Measurements from ENCODE around the gene PAFAH2.

The PAFAH2 gene

DNA sequence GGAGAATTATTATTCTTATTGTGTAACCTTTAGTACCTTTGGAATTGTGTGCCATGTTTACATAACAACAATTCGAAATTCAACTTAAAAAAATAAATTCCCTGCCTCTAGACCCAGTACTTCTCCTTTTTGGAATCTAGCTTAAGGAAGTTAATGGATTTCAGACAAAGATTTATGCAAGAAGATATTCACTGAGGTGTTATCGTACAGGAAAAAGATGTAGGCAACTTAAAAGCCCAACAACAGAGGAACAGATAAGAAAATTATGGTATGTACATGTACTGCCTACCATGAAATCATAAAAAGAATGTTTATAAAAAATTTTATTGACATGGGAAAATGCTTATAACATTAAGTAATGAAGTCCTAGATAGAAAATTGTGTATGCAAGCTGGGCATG lies 73.4 kb downstream of the PAFAH2 start:
- ATAC-seq (no peak), DNase-seq (ENCODE audit: low spot score in 2 of 2) (no peak)
- no peaks in the 10 kb centered on the region for H3K36me3 Mint-ChIP-seq
- no peak overlapping the region for H3K4me3 Mint-ChIP-seq
- no peak overlapping the region for H3K27ac Mint-ChIP-seq
- H3K9me3 Mint-ChIP-seq: no peaks in the 10 kb centered on the region
- H3K4me1 Mint-ChIP-seq: peaks cover 15% of the 10 kb centered on the region

DNA sequence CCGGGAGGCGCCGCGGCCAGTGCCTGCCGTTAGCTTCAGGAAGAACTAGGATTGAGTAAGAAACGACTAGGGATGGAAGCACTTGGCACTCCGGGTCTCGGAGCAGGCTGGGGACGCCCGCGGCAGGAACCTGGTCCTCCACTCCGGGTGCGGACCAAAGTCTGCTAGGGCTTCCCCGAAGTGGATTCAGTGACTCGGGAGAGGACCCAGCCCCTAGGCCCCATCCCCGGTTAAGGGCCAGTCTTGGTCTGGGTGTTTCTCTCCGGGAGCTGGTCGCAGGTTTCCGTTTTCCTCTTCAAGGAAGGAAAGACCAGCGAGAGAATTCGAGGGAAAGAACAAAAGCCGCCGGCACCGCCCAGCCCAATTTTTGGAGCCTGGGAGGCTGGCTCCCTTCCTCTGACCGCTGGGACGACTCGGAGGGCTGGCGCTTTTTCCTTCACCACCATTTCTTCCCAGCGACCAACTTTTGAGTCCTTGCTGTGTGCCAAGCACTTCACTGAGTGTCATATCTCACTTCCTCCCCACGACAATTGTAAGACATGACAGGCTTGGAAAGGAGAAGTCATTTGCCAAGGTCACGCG lies 74.8 kb downstream of the PAFAH2 start:
- peak overlapping the region; percentile 56 for H3K27ac Mint-ChIP-seq
- H3K4me1 Mint-ChIP-seq: peaks cover 21% of the 10 kb centered on the region
- peak; percentile 9 to 64 for DNase-seq (ENCODE audit: low spot score in 2 of 2)
- peak overlapping the region; percentile 77 for H3K4me3 Mint-ChIP-seq
- no peaks in the 10 kb centered on the region for H3K36me3 Mint-ChIP-seq
- H3K9me3 Mint-ChIP-seq: no peaks in the 10 kb centered on the region
- ATAC-seq: peak; percentile 52

DNA sequence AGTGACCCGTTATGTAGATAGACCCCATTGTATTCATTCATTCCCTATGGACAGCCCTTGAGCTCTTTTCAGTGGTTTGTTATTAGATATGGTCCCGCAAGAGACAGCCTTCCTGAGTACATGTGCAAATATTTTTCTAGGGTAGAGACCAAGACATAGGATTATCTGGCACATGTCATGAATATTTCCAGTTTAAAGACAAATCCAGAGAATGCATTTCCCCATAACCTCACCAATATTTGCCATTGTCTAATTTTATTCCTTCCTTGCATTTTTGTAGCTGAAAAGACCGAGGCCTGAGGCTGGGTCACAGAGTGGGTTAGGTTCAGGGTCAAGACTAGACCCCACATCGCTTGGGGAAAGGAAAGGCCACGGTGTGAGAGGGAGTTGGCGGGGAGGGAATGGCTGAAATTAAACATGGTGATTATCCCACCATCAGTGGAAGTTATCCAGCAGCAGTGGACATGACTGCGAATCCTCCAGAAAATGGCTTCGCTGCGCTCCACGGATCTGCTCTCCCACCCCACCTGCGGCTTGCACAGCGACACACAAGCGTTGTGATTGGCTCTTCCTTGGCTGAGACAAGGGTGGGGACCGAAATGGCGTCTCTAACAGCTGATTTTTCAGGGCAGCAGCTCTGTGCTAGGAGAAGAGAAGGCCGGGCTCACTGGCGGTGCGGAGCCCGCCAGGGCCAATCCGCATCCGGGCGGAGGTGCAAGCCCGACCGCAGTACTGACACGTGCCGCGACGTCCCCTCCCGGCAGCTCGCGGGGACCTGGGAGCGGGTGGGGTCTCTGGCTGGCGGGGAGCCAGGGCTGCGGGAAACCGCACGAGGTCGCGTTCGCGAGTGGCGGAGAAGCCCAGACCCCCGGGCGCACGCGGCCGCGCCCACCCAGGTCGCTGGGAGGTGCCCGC lies 75.5 kb downstream of the PAFAH2 start:
- no peaks in the 10 kb centered on the region for H3K36me3 Mint-ChIP-seq
- peak overlapping the region; percentile 77 for H3K4me3 Mint-ChIP-seq
- ATAC-seq (peak; percentile 84), DNase-seq (ENCODE audit: low spot score in 2 of 2) (peak; percentile 26 to 62)
- peak overlapping the region; percentile 69 for H3K27ac Mint-ChIP-seq
- H3K4me1 Mint-ChIP-seq: peaks cover 28% of the 10 kb centered on the region
- H3K9me3 Mint-ChIP-seq: no peaks in the 10 kb centered on the region

DNA sequence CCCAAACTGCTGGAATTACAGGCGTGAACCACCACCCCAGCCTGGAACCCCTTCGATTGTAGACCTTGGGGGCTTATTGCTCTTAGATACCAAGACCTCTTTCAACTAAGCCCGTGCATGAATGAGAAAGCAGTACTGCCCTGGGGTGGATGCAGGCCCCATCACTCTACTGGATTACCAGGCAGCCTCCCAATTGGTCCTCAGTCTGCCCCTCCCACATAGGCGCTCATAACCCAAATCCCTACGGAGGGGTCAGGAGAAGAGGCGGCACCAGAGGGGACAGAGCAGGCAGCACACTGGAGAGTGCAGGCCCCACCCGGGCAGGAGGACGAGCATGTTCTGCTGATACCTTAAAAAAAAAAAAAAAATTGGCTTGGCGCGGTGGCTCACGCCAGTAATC lies 79.2 kb downstream of the PAFAH2 start:
- no peak overlapping the region for H3K4me3 Mint-ChIP-seq
- ATAC-seq: no peak

DNA sequence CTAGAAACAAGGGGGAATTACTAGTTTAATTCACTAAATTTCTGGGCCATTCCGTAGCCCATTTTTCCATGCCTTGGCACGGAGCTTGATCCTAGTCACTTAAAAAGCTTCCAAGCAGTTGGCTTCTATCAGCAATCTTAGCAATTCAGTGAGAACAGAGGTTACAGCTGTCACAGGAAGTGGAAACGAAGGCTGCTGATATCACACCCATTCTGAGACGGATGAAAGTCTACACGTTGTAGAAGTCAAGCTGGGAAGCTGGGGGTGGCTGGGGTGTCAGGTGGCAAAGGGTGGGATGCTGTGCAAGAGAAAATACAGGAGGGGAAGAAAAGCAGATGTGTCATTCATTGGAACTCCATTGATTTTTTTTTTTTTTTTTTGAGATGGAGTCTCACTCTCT lies 79.9 kb downstream of the PAFAH2 start:
- no peak for DNase-seq (ENCODE audit: low spot score in 2 of 2)
- Mint-ChIP-seq H3K27ac (peak overlapping the region; percentile 44), H3K4me3 (no peak overlapping the region), H3K36me3 (no peaks in the 10 kb centered on the region), H3K9me3 (no peaks in the 10 kb centered on the region), H3K4me1 (peaks cover 21% of the 10 kb centered on the region)
- peak; percentile 67 for ATAC-seq

More for the DNA sequence above, 79.2 kb downstream of the PAFAH2 start:
- Mint-ChIP-seq H3K27ac (no peak overlapping the region), H3K4me1 (peaks cover 21% of the 10 kb centered on the region), H3K9me3 (no peaks in the 10 kb centered on the region), H3K36me3 (no peaks in the 10 kb centered on the region)
- DNase-seq (ENCODE audit: low spot score in 2 of 2): no peak

DNA sequence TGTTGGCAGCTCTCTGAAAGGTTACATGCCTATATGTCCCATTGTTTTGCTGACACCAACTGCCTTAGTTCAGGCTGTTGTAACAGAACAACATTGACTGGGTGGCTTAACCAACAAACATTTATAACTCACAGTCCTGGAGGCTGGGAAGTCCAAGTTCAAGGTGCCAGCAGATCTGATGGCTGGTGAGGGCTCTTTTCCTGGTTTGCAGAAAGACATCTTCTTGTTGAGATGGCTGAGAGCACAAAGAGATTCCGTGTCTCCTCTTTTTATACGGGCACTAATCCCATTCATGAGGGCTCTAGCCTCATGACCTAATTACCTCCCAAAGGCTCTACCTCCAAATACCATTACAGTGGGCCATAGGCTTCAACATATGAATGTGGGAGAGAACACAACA lies 81.4 kb downstream of the PAFAH2 start:
- Mint-ChIP-seq H3K4me3 (no peak overlapping the region), H3K9me3 (no peaks in the 10 kb centered on the region), H3K4me1 (peaks cover 13% of the 10 kb centered on the region), H3K27ac (peak overlapping the region; percentile 18), H3K36me3 (no peaks in the 10 kb centered on the region)
- DNase-seq (ENCODE audit: low spot score in 2 of 2): no peak
- no peak for ATAC-seq

DNA sequence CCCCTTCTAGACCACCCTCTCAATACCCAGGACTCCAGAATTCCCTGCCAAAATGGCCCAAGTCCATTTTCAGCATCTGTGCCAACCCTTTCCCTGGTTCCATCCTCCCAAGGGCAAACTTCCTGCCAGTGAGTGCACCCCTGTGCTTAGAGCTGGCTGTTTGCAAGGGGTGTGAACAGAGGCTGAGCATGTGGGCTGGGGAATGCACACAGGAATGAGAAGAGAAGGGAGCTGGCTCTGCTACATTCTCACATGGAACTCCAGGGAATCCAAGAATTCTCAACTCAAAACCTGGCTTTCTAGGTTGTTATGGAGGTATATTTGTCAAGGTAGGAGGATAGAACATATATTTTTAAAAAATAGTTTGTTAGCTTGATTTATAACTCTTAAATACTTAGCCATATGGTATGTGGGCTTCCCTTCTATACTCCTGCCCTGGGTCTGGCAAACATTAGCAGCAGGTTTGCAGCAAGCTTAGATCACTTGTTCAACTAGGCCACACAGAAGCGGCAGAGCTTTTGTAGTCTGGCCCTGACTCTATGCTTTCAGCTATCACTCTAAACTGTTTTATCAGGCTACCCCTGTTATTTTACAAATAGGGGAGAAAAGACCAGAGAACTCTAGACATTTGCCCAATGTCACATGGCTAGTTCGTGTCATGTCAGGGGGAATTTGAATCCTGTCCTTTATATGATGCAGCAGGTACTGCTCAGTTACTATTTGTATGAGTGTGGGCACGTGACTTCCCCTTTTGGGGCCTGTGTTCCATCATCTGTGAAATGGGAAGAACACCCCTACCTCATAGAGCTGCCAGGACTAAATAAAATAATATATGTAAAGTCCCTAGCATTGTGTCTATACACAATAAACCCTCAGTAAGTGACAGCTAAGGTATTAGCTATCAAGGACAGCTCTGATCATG lies 83.5 kb downstream of the PAFAH2 start:
- Mint-ChIP-seq H3K4me1 (peaks cover 13% of the 10 kb centered on the region), H3K9me3 (no peaks in the 10 kb centered on the region), H3K36me3 (no peaks in the 10 kb centered on the region), H3K4me3 (no peak overlapping the region), H3K27ac (no peak overlapping the region)
- ATAC-seq (no peak), DNase-seq (ENCODE audit: low spot score in 2 of 2) (no peak)

DNA sequence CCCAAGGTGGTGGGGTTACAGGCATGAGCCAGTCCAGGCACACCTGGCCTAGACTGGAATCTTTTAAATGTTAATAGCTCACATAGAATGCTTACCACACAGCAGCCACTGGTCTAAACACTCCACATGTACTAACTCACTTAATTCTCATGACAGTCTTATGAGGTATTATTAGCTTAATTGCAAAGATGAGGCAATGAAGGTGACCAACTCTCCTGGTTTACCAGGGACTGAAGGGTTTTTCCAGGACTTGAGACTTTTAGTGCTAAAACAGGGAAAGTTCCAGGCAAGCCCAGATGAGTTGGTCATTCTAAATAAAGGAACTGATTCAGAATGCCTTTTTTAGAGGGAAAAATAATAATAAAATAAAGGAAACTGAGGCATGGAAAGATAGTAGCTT lies 84.7 kb downstream of the PAFAH2 start:
- Mint-ChIP-seq H3K9me3 (no peaks in the 10 kb centered on the region), H3K36me3 (no peaks in the 10 kb centered on the region), H3K27ac (no peak overlapping the region), H3K4me1 (peaks cover 8% of the 10 kb centered on the region), H3K4me3 (no peak overlapping the region)
- DNase-seq (ENCODE audit: low spot score in 2 of 2): no peak
- ATAC-seq: no peak

DNA sequence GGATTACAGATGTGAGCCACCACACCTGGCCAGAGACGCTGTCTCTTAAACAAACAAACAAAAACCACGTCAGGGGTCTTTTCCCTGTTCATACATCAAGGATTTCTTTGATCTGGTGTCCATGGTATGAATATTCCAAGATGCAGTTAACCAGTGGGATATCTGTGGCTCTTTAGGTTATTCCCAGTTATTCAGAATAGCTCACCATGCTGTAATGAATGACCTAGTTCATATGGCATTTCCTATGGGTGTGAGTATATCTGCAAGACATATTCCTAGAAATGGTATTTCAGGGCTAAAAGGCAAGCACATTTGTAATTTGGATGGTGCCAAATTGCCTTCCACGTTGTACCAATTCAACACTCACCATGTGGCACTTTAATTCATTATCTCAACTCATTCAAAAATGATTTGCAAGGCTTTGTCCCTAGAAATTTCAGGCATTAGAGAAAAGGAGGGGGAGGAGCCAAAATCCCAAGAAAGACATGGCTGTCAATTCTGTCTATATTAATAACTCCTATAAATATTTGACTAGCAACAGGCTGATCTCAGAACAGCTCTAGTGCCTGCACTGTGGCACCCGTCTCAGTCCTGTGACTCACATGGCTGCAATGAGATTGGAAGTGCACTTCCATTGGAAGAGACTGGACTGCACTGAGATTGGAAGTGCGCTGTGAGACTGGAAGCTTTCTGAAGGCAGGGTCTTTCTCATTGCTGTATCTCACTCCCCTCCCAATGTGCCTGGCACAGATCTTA lies 85.6 kb downstream of the PAFAH2 start:
- Mint-ChIP-seq H3K4me1 (peaks cover 3% of the 10 kb centered on the region), H3K36me3 (no peaks in the 10 kb centered on the region)
- ATAC-seq: no peak

DNA sequence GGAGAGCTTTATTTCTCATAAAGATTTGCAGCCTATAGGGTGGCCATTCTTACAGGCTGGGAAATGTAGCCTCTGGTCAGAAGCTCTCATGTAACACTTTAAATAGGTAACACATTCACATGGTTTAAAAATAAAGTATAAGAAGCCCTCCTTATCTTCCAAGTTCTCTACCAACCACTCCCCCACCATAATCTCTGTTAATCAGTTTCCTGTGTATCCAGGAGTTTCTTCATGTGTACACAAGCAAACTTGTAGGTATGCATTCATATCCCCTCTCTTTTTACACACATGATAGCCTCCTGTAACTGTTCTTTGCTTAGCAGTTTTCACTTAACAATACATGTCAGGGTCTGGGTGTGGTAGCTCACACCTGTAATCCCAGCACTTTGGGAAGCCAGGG lies 86.7 kb downstream of the PAFAH2 start:
- no peak overlapping the region for H3K27ac Mint-ChIP-seq
- no peaks in the 10 kb centered on the region for H3K9me3 Mint-ChIP-seq
- H3K4me1 Mint-ChIP-seq: peaks cover 12% of the 10 kb centered on the region
- ATAC-seq: no peak
- H3K4me3 Mint-ChIP-seq: no peak overlapping the region
- peaks cover 10% of the 10 kb centered on the region for H3K36me3 Mint-ChIP-seq
- DNase-seq (ENCODE audit: low spot score in 2 of 2): no peak

More for the DNA sequence above, 85.6 kb downstream of the PAFAH2 start:
- Mint-ChIP-seq H3K9me3 (no peaks in the 10 kb centered on the region), H3K4me3 (no peak overlapping the region), H3K27ac (no peak overlapping the region)
- no peak for DNase-seq (ENCODE audit: low spot score in 2 of 2)

All from stimulated activated effector memory CD8-positive, alpha-beta T cell treated with anti-CD3 and anti-CD28 coated beads, Interleukin-12 subunit alpha, Interleukin-12 subunit beta, amount 100 ng/mL, for 72 hours (primary cell).